OCI-LY1 (cell line): ENCODE data around the gene PJVK.

Experiments
- EZH2 ChIP-seq: fragments of 200-600 bp; sonication (generic), shearing (Covaris generic); IDR thresholded peaks from 2 replicates; pipeline ENCODE4 v1.8.0; 2017; ENCODE audit warnings: borderline replicate concordance, mixed run types, mild to moderate bottlenecking, antibody characterized with exemption, low read length, moderate library complexity, mixed read lengths
- TF ChIP-seq, protein P1 (sequence below): fragments of 200-600 bp; sonication (generic), shearing (Covaris generic); IDR thresholded peaks from 2 replicates; pipeline ENCODE4 v1.5.1; 2017; ENCODE audit warnings: mild to moderate bottlenecking, antibody characterized with exemption, low read length, moderate library complexity, mixed read lengths

DNA sequence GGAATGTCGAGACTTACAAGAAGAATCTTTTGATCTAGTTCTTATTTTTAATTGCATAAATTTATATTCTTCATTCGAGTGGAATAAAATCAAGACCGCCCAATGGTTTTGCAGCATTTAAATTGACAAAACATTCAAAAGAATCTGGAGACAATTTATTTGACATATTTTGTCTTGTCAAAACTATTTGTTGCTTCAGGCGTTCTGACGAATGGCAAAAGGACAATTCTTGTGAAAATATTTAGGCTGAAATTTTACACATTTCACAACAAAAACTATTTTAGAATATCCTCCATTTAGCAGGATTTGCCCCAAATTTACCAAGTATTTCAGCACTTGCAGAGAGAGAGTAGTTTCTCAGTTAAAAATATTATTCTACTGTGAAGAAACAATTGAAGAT lies 41.9 kb upstream of the PJVK start:
- TF ChIP-seq, protein P1, sequence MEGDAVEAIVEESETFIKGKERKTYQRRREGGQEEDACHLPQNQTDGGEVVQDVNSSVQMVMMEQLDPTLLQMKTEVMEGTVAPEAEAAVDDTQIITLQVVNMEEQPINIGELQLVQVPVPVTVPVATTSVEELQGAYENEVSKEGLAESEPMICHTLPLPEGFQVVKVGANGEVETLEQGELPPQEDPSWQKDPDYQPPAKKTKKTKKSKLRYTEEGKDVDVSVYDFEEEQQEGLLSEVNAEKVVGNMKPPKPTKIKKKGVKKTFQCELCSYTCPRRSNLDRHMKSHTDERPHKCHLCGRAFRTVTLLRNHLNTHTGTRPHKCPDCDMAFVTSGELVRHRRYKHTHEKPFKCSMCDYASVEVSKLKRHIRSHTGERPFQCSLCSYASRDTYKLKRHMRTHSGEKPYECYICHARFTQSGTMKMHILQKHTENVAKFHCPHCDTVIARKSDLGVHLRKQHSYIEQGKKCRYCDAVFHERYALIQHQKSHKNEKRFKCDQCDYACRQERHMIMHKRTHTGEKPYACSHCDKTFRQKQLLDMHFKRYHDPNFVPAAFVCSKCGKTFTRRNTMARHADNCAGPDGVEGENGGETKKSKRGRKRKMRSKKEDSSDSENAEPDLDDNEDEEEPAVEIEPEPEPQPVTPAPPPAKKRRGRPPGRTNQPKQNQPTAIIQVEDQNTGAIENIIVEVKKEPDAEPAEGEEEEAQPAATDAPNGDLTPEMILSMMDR = no peak
- no peak for TF ChIP-seq EZH2
